Gastrocnemius medialis (tissue), 4 donors: ENCODE results near the gene MCF2L. TPM values are rescaled to one million over a fixed set of nuclear protein-coding genes. Genes with fewer than 3 reads are reported as not detected.

Experiments
- ATAC-seq, 2 donors: fragments of 150-250 bp; one replicate each; pipeline ENCODE4 v1.9.1; 2016
- DNase-seq, 2 donors: peaks; one replicate each; pipeline ENCODE4 v3.0.0-alpha.2; 2019
- H3K27ac ChIP-seq, 4 donors: fragments of 200-600 bp; sonication (generic); 1 replicate in 1 of 4; 2 replicates in 3 of 4; pipeline ENCODE4 v1.5.1; 2016 to 2018; ENCODE audit warnings: mild to moderate bottlenecking in 2 of 4, moderate library complexity in 1 of 4
- H3K27me3 ChIP-seq, 3 donors: fragments of 200-600 bp; sonication (generic) in 2 of 3; 1 replicate in 1 of 3; 2 replicates in 2 of 3; pipeline versions ENCODE4 v1.5.1 to v1.6.0; 2016 to 2019; ENCODE audit warnings: mild to moderate bottlenecking in 1 of 3, moderate library complexity in 1 of 3
- H3K36me3 ChIP-seq, 2 donors: fragments of 200-600 bp; sonication (generic) in 1 of 2; one replicate each; pipeline ENCODE4 v1.5.1; 2017 to 2018
- H3K4me1 ChIP-seq, 2 donors: fragments of 200-600 bp; sonication (generic) in 1 of 2; one replicate each; pipeline ENCODE4 v1.5.1; 2016 to 2017; ENCODE audit warnings: mild to moderate bottlenecking in 2 of 2
- H3K4me3 ChIP-seq, 4 donors: fragments of 200-600 bp; sonication (generic) in 3 of 4; 1 replicate in 1 of 4; 2 replicates in 3 of 4; pipeline ENCODE4 v1.5.1; 2016 to 2019; ENCODE audit warnings: mild to moderate bottlenecking in 2 of 4
- H3K9me3 ChIP-seq, 3 donors: fragments of 200-600 bp; sonication (generic) in 2 of 3; 1 replicate in 1 of 3; 2 replicates in 2 of 3; pipeline ENCODE4 v1.5.1; 2016 to 2019
- CTCF ChIP-seq, 5 experiments: fragments of 450-650 bp in 3 of 5; fragments of 200-600 bp in 2 of 5; sonication (generic) in 2 of 5; IDR thresholded peaks in 4 of 5; conservative IDR thresholded peaks in 1 of 5; 1 replicate in 4 of 5; 2 replicates in 1 of 5; pipeline ENCODE4 v1.5.1; 2016 to 2019; ENCODE audit warnings: antibody characterized with exemption in 5 of 5, mild to moderate bottlenecking in 3 of 5, moderate library complexity in 3 of 5
- POLR2A ChIP-seq, 2 donors: fragments of 450-650 bp; IDR thresholded peaks; one replicate each; pipeline ENCODE4 v1.6.1; 2017; ENCODE audit warnings: antibody characterized with exemption in 2 of 2, mild to moderate bottlenecking in 2 of 2, moderate library complexity in 2 of 2
- in situ Hi-C, 4 donors: fragments of 200-750 bp; cut with MboI; loops; one replicate each; pipeline versions ENCODE4 v1.15.0 to v1.8.0; 2017; ENCODE audit warnings: low sequenced_read_pairs in 4 of 4
- intact Hi-C: fragments of 100-400 bp; cut with DNase I; formaldehyde crosslinking; loops from one replicate; pipeline ENCODE4 v1.15.1; 2023; ENCODE audit warnings: low total_unique reads
- total RNA-seq, 4 donors: library from RNA; depleted of rRNA; stranded (reverse); fragments of >200 nt; gene quantifications; one replicate each; pipeline versions ENCODE4 v1.1.0 to v1.2.3, GENCODE V29; 2016

Gene MCF2L
- total RNA-seq, 4 donors from 2014 or later = 16.1 to 21.2 (median 19.4) TPM

GRCh38 chr13:113045251-113046127 lies 76.5 kb downstream of the MCF2L start:
- intact Hi-C loops = no loop called here
- in situ Hi-C loops = no loop called here
- peak overlapping the region in 1 of 4 donors; percentile 27 for H3K27ac ChIP-seq

GRCh38 chr13:113046128-113046882 lies 77.3 kb downstream of the MCF2L start:
- in situ Hi-C loops (no loop called here), intact Hi-C loops (no loop called here)
- no peak overlapping the region for H3K4me3 ChIP-seq
- peaks cover 6 to 19% of the 10 kb centered on the region in 2 donors for H3K4me1 ChIP-seq
- no peak for TF ChIP-seq CTCF (IDR thresholded peaks at IDR 0.05 in 4 of 5, conservative IDR thresholded peaks at IDR 0.05 in 1 of 5)
- no peaks in the 10 kb centered on the region for H3K9me3 ChIP-seq
- DNase-seq (no peak), ATAC-seq (no peak)
- H3K27me3 ChIP-seq = peaks cover 38 to 63% (median 45%) of the 10 kb centered on the region in 3 donors
- H3K27ac ChIP-seq = no peak overlapping the region
- H3K36me3 ChIP-seq = no peaks in the 10 kb centered on the region

More at GRCh38 chr13:113045251-113046127, 76.5 kb downstream of the MCF2L start:
- peaks cover 9 to 19% of the 10 kb centered on the region in 2 donors for H3K4me1 ChIP-seq
- no peaks in the 10 kb centered on the region for H3K36me3 ChIP-seq
- H3K9me3 ChIP-seq = no peaks in the 10 kb centered on the region
- no peak for TF ChIP-seq POLR2A (IDR thresholded peaks at IDR 0.05)
- TF ChIP-seq CTCF (IDR thresholded peaks at IDR 0.05 in 4 of 5, conservative IDR thresholded peaks at IDR 0.05 in 1 of 5) = no peak
- ATAC-seq (no peak), DNase-seq (no peak)
- peaks cover 41 to 57% (median 45%) of the 10 kb centered on the region in 3 donors for H3K27me3 ChIP-seq
- peak overlapping the region in 3 of 4 donors; percentile 5 to 13 (median 5) for H3K4me3 ChIP-seq

- peaks cover 37 to 65% (median 45%) of the 10 kb centered on the region in 3 donors for H3K27me3 ChIP-seq
- no peak for DNase-seq
Observed at GRCh38 chr13:113046883-113047244, 77.8 kb downstream of the MCF2L start.

GRCh38 chr13:113047587-113047986 lies 78.6 kb downstream of the MCF2L start:
- Histone ChIP-seq H3K4me1 (peaks cover 6 to 19% of the 10 kb centered on the region in 2 donors), H3K9me3 (no peaks in the 10 kb centered on the region), H3K36me3 (no peaks in the 10 kb centered on the region), H3K27ac (no peak overlapping the region), H3K4me3 (no peak overlapping the region), H3K27me3 (peaks cover 35 to 68% (median 43%) of the 10 kb centered on the region in 3 donors)
- intact Hi-C loops = no loop called here
- in situ Hi-C loops = no loop called here
- ATAC-seq (no peak), DNase-seq (no peak)
- TF ChIP-seq POLR2A (IDR thresholded peaks at IDR 0.05) = no peak
- no peak for TF ChIP-seq CTCF (IDR thresholded peaks at IDR 0.05 in 4 of 5, conservative IDR thresholded peaks at IDR 0.05 in 1 of 5)

More at GRCh38 chr13:113046883-113047244, 77.8 kb downstream of the MCF2L start:
- no peak for ATAC-seq
- peaks cover 6 to 19% of the 10 kb centered on the region in 2 donors for H3K4me1 ChIP-seq
- in situ Hi-C loops (no loop called here), intact Hi-C loops (no loop called here)
- H3K27ac ChIP-seq = no peak overlapping the region
- no peaks in the 10 kb centered on the region for H3K9me3 ChIP-seq
- TF ChIP-seq CTCF (IDR thresholded peaks at IDR 0.05 in 4 of 5, conservative IDR thresholded peaks at IDR 0.05 in 1 of 5) = no peak
- no peak for TF ChIP-seq POLR2A (IDR thresholded peaks at IDR 0.05)
- no peak overlapping the region for H3K4me3 ChIP-seq
- H3K36me3 ChIP-seq = no peaks in the 10 kb centered on the region
